ENCODE results near the gene AHSA1.

GRCh38 chr14:77469067-77469505 is 11.2 kb downstream of the AHSA1 start:
- TF ChIP-seq ZBTB40 (IDR thresholded peaks at IDR 0.05; ENCODE audit: borderline replicate concordance) (no peak), CTCF (IDR thresholded peaks at IDR 0.05 in 2 of 3, conservative IDR thresholded peaks at IDR 0.05 in 1 of 3; ENCODE audit: control insufficient read depth in 2 of 3, extremely low read depth in 1 of 3, insufficient read depth in 1 of 3, low read depth in 3 of 3, low read length in 3 of 3) (no peak), NFIC (IDR thresholded peaks at IDR 0.05; ENCODE audit: low read depth, low read length) (no peak), MAX (IDR thresholded peaks at IDR 0.05; ENCODE audit: low read depth, low read length) (no peak), MYC (IDR thresholded peaks at IDR 0.05; ENCODE audit: insufficient read depth, insufficient read length, insufficient replicate concordance, low read length, severe bottlenecking) (no peak), TCF3 (IDR thresholded peaks at IDR 0.05; ENCODE audit: borderline replicate concordance, insufficient read depth, low read depth, low read length) (no peak)

All from GM12878 (cell line).